NCI-H748 (cell line): ENCODE measurements around the gene P2RX3.
A peak's percentile ranks its signal among the peaks of the same experiment; 100 is the strongest.
"Not testable (repeated sequence)": the region's sequence is repeated elsewhere in the genome, so short reads cannot be mapped to it uniquely, and the experiment has no call there.

ENCODE experiments used
- DNase-seq: peaks from one replicate; lab custom pipeline; 2025; ENCODE audit not compliant: unreplicated experiment; lab: John Stamatoyannopoulos, UW

P2RX3 gene

GRCh38 chr11:57338142-57338541 is at the start of gene P2RX3:
Gene P2RX3 (plus strand): TSS chr11:57338352. CDS start chr11:57338551, 199 bp downstream.
- DNase-seq, result no peak

GRCh38 chr11:57288771-57289579 is 49.2 kb upstream of the P2RX3 start:
- DNase-seq, result peak; percentile 84

GRCh38 chr11:57290288-57290687 is 47.9 kb upstream of the P2RX3 start:
- no peak for DNase-seq

- peak; percentile 12 for DNase-seq
Observed at GRCh38 chr11:57294225-57295131, 43.7 kb upstream of the P2RX3 start.

DNA sequence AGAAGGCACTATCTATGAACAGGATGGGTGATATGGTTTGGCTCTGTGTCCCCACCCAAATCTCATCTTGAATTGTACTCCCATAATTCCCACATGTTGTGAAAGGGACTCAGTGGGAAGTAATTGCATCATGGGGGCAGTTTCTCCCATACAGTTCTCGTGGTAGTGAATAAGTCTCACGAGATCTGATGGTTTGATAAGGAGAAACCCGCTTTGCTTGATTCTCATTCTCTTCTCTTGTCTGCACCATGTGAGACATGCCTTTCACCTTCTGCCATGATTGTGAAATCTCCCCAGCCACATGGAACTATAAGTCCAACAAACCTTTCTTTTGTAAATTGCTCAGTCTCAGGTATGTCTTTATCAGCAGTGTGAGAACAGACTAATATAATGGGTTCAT is 41.9 kb upstream of the P2RX3 start:
- DNase-seq, result not testable (repeated sequence)

DNA sequence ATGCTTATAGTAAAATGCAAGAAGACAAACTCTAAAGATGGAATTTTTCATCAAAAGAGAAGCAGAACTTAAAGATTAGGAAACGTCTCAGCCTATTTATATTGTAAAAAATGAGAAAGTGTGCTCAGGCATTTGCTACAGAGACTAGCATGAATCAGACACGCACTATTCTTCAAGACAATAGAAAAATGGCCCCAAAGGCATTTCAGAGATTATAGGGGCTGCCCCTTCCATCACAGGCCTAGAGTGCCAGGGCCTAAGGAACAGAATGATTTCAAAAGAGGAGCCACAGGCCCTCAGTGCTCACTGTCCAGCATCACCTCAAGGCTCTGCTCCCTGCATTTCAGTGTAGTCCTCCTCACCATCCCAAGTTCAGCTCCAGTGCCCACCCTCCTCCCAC is 40.9 kb upstream of the P2RX3 start:
- DNase-seq, result no peak

GRCh38 chr11:57299150-57299737 is 38.9 kb upstream of the P2RX3 start:
- no peak for DNase-seq

DNA sequence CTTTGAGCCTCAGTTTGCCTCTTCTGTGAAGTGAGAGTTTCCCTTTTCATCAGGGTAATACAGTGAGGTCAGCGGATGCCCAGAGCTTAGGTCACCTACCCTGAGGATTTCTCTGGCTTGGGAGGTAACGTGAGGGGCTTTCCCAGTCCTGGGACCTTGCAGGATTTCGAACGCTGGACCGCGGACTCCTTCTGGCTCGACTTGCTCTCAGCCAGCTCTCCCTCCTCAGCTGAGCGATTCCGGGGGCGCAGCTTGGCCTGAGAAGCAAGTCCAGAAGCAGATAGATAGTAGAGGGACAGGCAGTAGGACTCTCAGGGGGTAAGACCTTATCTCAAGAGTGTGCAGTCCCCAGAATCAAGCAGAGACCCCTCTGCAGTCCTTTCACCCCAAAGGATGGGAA is 37.4 kb upstream of the P2RX3 start:
- no peak for DNase-seq

GRCh38 chr11:57301711-57302423 is 36.3 kb upstream of the P2RX3 start:
- no peak for DNase-seq

DNA sequence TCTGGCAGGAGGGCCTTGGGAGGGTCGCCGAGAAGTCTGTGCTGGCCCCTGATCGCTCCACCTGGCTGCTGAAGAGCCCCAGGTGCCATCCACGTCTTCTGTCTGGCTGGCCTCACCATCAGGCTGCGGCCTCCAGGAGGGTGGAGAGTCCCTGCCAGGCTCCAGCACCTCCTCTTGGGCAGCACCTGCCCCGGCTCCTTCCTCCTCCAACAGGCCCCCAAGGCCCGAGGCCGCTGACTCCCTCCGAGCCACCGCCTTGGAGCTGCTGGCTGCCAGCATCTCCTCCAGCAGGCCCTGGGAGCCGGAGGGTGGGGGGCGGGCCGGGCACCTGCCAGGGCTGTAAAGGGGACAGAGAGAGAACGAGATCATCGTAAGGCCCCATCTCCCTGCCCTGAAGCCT is 35.7 kb upstream of the P2RX3 start:
- DNase-seq, result no peak

DNA sequence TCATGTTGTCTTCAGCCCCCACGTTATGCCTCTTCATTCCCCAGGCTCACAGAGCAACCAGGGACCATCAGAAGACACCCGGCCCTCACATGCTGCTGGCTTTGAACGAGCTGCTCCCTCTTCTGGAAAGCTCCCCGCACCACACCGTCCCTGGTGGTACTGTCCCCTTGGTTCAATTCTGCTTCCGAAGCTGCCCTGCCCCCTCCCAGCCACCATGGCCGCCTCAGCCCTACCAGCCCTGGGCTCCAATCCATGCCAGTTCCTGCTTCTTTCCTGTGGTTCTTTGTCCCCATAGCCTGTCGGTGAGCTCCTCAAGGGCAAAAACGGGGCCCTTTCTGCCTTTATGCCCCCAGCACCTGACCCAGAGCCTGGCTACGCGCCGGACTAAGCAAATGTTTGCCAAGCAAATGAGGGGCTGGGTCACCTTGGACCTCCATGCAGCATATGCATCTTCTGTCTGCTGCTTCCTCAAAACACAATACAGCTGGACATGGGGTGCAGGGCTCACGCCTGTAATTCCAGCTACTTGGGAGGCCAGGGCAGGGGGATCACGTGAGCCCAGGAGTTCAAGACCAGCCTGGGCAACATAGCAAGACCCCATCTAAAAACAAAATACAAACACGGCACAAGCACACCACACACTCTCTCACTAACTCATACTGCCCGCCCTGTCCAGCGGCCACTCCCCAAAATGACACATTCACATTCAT is 34.7 kb upstream of the P2RX3 start:
- DNase-seq, result no peak

GRCh38 chr11:57303990-57304579 is 34.1 kb upstream of the P2RX3 start:
- peak; percentile 24 for DNase-seq

DNA sequence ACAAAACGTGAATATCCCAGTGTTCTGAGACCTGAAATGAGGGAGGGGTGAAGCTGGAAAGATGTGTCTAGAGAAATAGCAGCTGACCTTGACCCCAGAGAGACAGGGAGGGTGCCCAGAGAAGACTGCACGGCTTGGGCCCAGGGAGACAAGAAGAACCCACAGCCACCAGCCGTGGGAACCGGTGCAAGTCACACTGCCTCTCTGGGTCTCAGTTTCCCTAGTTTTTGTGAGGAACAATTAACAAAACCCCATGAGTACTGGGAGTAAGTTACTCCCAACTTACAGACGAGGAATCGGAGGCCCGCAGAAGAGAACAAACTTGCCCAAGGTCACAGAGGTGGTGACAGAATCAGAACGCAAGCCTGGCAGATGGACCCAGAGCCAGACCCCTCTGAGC is 32.6 kb upstream of the P2RX3 start:
- no peak for DNase-seq

DNA sequence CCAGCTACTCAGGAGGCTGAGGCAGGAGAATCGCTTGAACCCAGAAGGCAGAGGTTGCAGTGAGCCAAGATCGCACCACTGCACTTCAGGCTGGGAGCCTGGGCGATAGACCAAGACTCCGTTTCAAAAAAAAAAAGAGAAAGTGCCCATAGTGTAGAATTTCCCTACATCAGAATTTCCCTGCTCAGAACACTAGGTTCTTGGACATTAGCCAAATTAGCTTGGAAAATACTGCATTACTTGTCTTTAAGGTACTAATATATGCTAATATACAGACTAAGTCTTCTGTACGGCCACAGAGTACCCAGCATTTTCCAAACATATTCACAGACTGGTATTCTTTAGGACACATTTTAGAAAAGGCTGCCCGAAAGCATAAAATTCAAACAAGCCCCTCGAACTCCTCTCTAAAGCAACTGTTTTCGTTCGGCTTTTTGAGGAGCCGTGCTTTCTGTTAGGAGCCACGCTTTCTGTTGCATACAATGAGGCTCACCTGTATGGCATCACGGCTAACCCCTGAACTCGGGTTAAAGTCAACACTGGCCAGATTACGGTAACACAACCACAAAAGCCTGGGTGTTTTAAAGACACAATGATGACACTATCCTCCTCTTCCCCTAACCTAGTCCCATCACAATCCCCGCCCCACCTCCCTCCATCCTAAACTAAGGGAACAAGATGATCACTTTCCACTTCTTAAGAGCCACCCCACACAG is 31.8 kb upstream of the P2RX3 start:
- DNase-seq, result no peak

GRCh38 chr11:57306940-57307565 is 31.1 kb upstream of the P2RX3 start:
- no peak for DNase-seq

DNA sequence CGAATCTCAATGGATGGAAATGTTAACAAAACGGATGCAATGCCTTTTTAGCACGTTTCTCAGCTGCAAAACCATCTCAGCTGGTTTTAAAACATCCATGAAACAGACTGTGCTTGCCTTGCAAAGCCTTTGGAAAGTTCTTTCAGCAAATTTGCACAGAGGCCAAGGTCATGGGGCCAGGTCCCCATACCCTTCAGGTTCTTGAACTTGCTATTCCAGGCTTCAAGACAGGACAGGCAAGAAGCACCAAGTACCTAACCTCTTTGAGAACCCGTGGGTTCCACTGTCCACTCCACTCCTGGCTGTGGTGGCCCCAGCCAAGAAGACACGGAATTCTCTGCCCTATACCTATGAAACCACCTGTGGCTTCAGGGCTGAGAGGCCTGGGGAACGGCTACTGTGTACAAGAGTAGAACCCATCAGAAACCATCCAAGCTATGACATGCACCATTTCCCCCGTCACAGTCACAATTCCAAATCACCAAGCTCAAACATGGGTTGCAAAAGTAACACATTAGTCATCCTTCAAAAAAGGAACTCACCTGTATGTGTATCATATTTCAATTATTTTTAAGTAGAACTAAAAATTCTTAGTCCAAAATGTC is 30.4 kb upstream of the P2RX3 start:
- no peak for DNase-seq

- DNase-seq, result no peak
Observed at GRCh38 chr11:57308426-57309060, 29.6 kb upstream of the P2RX3 start.
